HepG2 (cell line): ENCODE results near the gene GNA12. TPM values are rescaled to one million over a fixed set of nuclear protein-coding genes. Genes with fewer than 3 reads are reported as not detected.

ENCODE experiments used
- AHR ChIP-seq: IDR thresholded peaks from 2 replicates; pipeline ENCODE4 v1.6.1; 2018; ENCODE audit warnings: missing genetic modification reagents, missing compliant biosample characterization
- ATF2 ChIP-seq: sonication (generic); formaldehyde crosslinking; IDR thresholded peaks from 2 replicates; pipeline ENCODE4 v1.4.0; 2020; ENCODE audit warnings: missing genetic modification reagents
- DMAP1 ChIP-seq: IDR thresholded peaks from 2 replicates; pipeline ENCODE4 v1.6.1; 2016
- GATAD2A ChIP-seq: IDR thresholded peaks from 2 replicates; pipeline ENCODE4 v1.6.1; 2016
- JDP2 ChIP-seq: sonication (generic); formaldehyde crosslinking; IDR thresholded peaks from 2 replicates; pipeline ENCODE4 v1.8.1; 2022; ENCODE audit warnings: missing genetic modification reagents, borderline replicate concordance
- MAF1 ChIP-seq: sonication (generic); formaldehyde crosslinking; IDR thresholded peaks from 2 replicates; pipeline ENCODE4 v1.5.0; 2020; ENCODE audit warnings: missing genetic modification reagents, borderline replicate concordance
- MEIS2 ChIP-seq: sonication (generic); formaldehyde crosslinking; IDR thresholded peaks from 2 replicates; pipeline ENCODE4 v1.9.0; 2021; ENCODE audit warnings: mild to moderate bottlenecking, missing genetic modification reagents
- MXD3 ChIP-seq: IDR thresholded peaks from 2 replicates; pipeline ENCODE4 v1.6.1; 2016; ENCODE audit warnings: mild to moderate bottlenecking, missing biosample characterization, missing genetic modification reagents
- PHF8 ChIP-seq: sonication (generic); formaldehyde crosslinking; IDR thresholded peaks from 2 replicates; pipeline ENCODE4 v1.5.0; 2020; ENCODE audit warnings: missing genetic modification reagents
- PREB ChIP-seq: sonication (generic); formaldehyde crosslinking; IDR thresholded peaks from 2 replicates; pipeline ENCODE4 v1.4.0; 2020; ENCODE audit warnings: missing genetic modification reagents
- SMAD9 ChIP-seq: sonication (generic); formaldehyde crosslinking; IDR thresholded peaks from 2 replicates; pipeline ENCODE4 v1.5.1; 2020; ENCODE audit warnings: mild to moderate bottlenecking, missing genetic modification reagents
- SMC3 ChIP-seq: IDR thresholded peaks from 2 replicates; pipeline ENCODE4 v1.6.1; 2011; ENCODE audit warnings: low read length, improper control_type of control experiment
- TCF7 ChIP-seq: sonication (generic); IDR thresholded peaks from 2 replicates; pipeline ENCODE4 v1.6.1; 2016; ENCODE audit warnings: antibody characterized with exemption, low read depth
- TFAP4 ChIP-seq: sonication (generic); IDR thresholded peaks from 2 replicates; pipeline ENCODE4 v1.6.1; 2016; ENCODE audit warnings: low read depth, borderline replicate concordance
- ZKSCAN8 ChIP-seq: IDR thresholded peaks from 2 replicates; pipeline ENCODE4 v1.6.1; 2016; ENCODE audit warnings: borderline replicate concordance, missing genetic modification reagents, missing compliant biosample characterization
- ZNF550 ChIP-seq: sonication (generic); formaldehyde crosslinking; IDR thresholded peaks from 2 replicates; pipeline ENCODE4 v1.4.0; 2020; ENCODE audit warnings: mild to moderate bottlenecking, missing genetic modification reagents, borderline replicate concordance
- ZNF598 ChIP-seq: sonication (generic); formaldehyde crosslinking; IDR thresholded peaks from 2 replicates; pipeline ENCODE4 v1.5.1; 2020; ENCODE audit warnings: mild to moderate bottlenecking, missing genetic modification reagents, borderline replicate concordance
- ZNF724P ChIP-seq: sonication (generic); formaldehyde crosslinking; IDR thresholded peaks from 2 replicates; pipeline ENCODE4 v1.8.0; 2022; ENCODE audit warnings: missing genetic modification reagents, borderline replicate concordance
- ZNF773 ChIP-seq: sonication (generic); formaldehyde crosslinking; IDR thresholded peaks from 2 replicates; pipeline ENCODE4 v1.4.0; 2020; ENCODE audit warnings: missing genetic modification reagents, borderline replicate concordance
- ZNF841 ChIP-seq: sonication (generic); formaldehyde crosslinking; IDR thresholded peaks from 2 replicates; pipeline ENCODE4 v1.8.1; 2023; ENCODE audit warnings: missing genetic modification reagents, borderline replicate concordance
- polyA plus RNA-seq, 8 experiments: library from polyadenylated mRNA; depleted of rRNA in 3 of 8; stranded (reverse) in 7 of 8; unstranded in 1 of 8; fragments of >200 nt; fragmentation: Illumina TruSeq in 4 of 8; extraction: Trizol in 4 of 8; gene quantifications; 2 replicates each; pipeline versions ENCODE4 v1.2.1 to v1.2.3, GENCODE V29; 2011 to 2016; ENCODE audit warnings: low read depth in 4 of 8, missing spikeins in 1 of 8, mixed read lengths in 1 of 8; ENCODE audit not compliant: insufficient read depth in 1 of 8
- total RNA-seq, 5 experiments: library from RNA; depleted of rRNA; stranded (reverse); fragments of >200 nt; fragmentation: Illumina TruSeq; extraction: Trizol; gene quantifications; 2 replicates each; pipeline ENCODE4 v1.2.3, GENCODE V29; 2016; ENCODE audit warnings: low read depth in 1 of 5
- TF ChIP-seq, protein P1 (sequence below): sonication (generic); formaldehyde crosslinking; IDR thresholded peaks from 2 replicates; pipeline ENCODE4 v1.4.0; 2020; ENCODE audit warnings: mild to moderate bottlenecking, low read depth, missing genetic modification reagents
- TF ChIP-seq, protein P2 (sequence below): sonication (generic); formaldehyde crosslinking; IDR thresholded peaks from 2 replicates; pipeline ENCODE4 v1.5.0; 2020; ENCODE audit warnings: mild to moderate bottlenecking, missing genetic modification reagents

Gene GNA12
- total and polyA plus RNA-seq, 2 of the 13 experiments (the other 11 are each of a cell fraction or from before 2014, with no cell fraction given) = 16.2 to 50.9 TPM

DNA sequence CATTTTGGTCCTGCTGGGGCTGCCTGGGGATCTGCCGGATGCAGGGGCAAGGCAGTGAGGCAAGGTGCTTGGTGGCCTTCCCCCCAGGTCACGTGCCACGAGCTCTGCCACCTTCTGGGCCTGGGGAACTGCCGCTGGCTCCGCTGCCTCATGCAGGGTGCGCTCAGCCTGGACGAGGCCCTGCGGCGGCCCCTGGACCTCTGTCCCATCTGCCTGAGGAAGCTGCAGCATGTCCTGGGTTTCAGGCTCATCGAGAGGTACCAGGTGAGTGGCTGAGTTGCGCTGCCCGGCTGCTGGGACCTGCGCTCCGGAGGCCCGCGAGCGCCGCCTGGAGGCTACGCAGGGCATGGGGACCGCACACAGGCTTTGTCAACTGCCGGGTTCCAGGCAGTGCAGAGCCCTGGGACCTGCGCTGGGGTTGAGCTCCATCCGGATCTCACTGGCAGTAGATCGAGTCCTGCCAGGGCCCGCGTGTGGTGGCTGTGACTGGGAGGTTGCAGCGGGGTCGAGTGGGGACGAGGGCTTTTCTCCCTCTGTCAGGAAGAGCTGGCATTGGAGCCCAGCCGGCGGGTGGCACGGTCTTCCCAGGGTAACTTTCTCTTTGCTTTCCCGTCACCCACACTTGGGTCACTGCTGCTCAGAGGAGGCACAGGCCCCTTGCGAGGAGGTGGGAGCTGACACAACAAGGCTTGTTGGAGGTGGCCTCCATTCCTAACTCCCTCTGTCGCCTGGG lies 134.4 kb downstream of the GNA12 start (continued):
- TF ChIP-seq ATF2 (peak; percentile 47; the same call in 1 of the 2 replicates), ZNF724P (CRISPR knock-in tag) (no peak), GATAD2A (CRISPR knock-in tag) (0 out of 2 replicates have a peak, but pooled peaks have one; percentile 42), SMC3 (peak; percentile 45; the same call in 1 of the 2 replicates), MXD3 (CRISPR knock-in tag) (no peak), PREB (CRISPR knock-in tag) (no peak), DMAP1 (CRISPR knock-in tag) (peak; percentile 16; the same call in 1 of the 2 replicates), TCF7 (no peak), TFAP4 (peak; percentile 41; the same call in 1 of the 2 replicates), ZNF598 (CRISPR knock-in tag) (peak; percentile 35; the same call in 1 of the 2 replicates), ZNF550 (CRISPR knock-in tag) (no peak), ZNF841 (CRISPR knock-in tag) (no peak), JDP2 (no peak), MAF1 (no peak), ZNF773 (CRISPR knock-in tag) (no peak), SMAD9 (no peak), ZKSCAN8 (CRISPR knock-in tag) (0 out of 2 replicates have a peak, but pooled peaks have one; percentile 34), MEIS2 (CRISPR knock-in tag) (no peak), AHR (CRISPR knock-in tag) (no peak), PHF8 (peak; percentile 41; the same call in 1 of the 2 replicates)
- TF ChIP-seq, protein P1, sequence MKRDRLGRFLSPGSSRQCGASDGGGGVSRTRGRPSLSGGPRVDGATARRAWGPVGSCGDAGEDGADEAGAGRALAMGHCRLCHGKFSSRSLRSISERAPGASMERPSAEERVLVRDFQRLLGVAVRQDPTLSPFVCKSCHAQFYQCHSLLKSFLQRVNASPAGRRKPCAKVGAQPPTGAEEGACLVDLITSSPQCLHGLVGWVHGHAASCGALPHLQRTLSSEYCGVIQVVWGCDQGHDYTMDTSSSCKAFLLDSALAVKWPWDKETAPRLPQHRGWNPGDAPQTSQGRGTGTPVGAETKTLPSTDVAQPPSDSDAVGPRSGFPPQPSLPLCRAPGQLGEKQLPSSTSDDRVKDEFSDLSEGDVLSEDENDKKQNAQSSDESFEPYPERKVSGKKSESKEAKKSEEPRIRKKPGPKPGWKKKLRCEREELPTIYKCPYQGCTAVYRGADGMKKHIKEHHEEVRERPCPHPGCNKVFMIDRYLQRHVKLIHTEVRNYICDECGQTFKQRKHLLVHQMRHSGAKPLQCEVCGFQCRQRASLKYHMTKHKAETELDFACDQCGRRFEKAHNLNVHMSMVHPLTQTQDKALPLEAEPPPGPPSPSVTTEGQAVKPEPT (CRISPR knock-in tag) = no peak
- TF ChIP-seq, protein P2, sequence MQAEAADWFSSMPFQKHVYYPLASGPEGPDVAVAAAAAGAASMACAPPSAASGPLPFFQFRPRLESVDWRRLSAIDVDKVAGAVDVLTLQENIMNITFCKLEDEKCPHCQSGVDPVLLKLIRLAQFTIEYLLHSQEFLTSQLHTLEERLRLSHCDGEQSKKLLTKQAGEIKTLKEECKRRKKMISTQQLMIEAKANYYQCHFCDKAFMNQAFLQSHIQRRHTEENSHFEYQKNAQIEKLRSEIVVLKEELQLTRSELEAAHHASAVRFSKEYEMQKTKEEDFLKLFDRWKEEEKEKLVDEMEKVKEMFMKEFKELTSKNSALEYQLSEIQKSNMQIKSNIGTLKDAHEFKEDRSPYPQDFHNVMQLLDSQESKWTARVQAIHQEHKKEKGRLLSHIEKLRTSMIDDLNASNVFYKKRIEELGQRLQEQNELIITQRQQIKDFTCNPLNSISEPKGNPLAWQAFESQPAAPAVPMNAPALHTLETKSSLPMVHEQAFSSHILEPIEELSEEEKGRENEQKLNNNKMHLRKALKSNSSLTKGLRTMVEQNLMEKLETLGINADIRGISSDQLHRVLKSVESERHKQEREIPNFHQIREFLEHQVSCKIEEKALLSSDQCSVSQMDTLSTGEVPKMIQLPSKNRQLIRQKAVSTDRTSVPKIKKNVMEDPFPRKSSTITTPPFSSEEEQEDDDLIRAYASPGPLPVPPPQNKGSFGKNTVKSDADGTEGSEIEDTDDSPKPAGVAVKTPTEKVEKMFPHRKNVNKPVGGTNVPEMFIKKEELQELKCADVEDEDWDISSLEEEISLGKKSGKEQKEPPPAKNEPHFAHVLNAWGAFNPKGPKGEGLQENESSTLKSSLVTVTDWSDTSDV = no peak
